OCI-LY7 (cell line): ENCODE measurements around the gene PPP4R4. TPM values are rescaled to one million over a fixed set of nuclear protein-coding genes. Genes with fewer than 3 reads are reported as not detected.

Experiments used
- BruUV-seq: library from RNA; stranded (reverse); fragments of 400-500 nt; replicated peaks from 2 replicates; lab custom pipeline; 2021; lab: Mats Ljungman, UMichigan
- CTCF ChIA-PET: fragments of 300-600 bp; sonication (Branson Sonifier 250); formaldehyde crosslinking; loops from one replicate; lab custom pipeline; 2022; ENCODE audit warnings: antibody characterized with exemption; ENCODE audit not compliant: unreplicated experiment; lab: Charles Lee
- POLR2A ChIA-PET: fragments of 300-600 bp; sonication (Branson Sonifier 250); formaldehyde crosslinking; loops from one replicate; lab custom pipeline; 2022; ENCODE audit warnings: antibody characterized with exemption; lab: Charles Lee
- DNase-seq: peaks from one replicate; pipeline ENCODE4 v3.0.0-alpha.2; 2015; ENCODE audit warnings: low spot score
- H2AFZ ChIP-seq: fragments of 200-600 bp; sonication (generic), shearing (Covaris generic); 2 replicates; pipeline ENCODE4 v1.6.1; 2014; ENCODE audit warnings: mild to moderate bottlenecking, antibody characterized with exemption, low read length, moderate library complexity
- H3K27ac ChIP-seq: fragments of 200-600 bp; sonication (generic); 2 replicates; pipeline ENCODE4 v1.5.1; 2014; ENCODE audit warnings: mixed run types, low read depth, mild to moderate bottlenecking, moderate library complexity, low read length, inconsistent platforms; ENCODE audit not compliant: poor library complexity, severe bottlenecking
- H3K36me3 ChIP-seq: fragments of 200-600 bp; sonication (generic); 2 replicates; pipeline ENCODE4 v1.6.1; 2014; ENCODE audit warnings: mild to moderate bottlenecking, antibody characterized with exemption, low read length, moderate library complexity, mixed read lengths; ENCODE audit not compliant: insufficient read depth
- H3K4me1 ChIP-seq: fragments of 200-600 bp; sonication (generic); 2 replicates; pipeline ENCODE4 v1.5.1; 2014; ENCODE audit warnings: mild to moderate bottlenecking, low read length; ENCODE audit not compliant: insufficient read depth, poor library complexity, severe bottlenecking
- H3K4me2 ChIP-seq: fragments of 200-600 bp; sonication (generic); 2 replicates; pipeline ENCODE4 v1.6.1; 2014; ENCODE audit warnings: mild to moderate bottlenecking, low read length
- H3K4me3 ChIP-seq: fragments of 200-600 bp; sonication (generic); 2 replicates; pipeline ENCODE4 v1.5.1; 2014; ENCODE audit warnings: mild to moderate bottlenecking, low read depth, low read length; ENCODE audit not compliant: poor library complexity, severe bottlenecking
- H3K79me2 ChIP-seq: fragments of 200-600 bp; sonication (generic); 2 replicates; pipeline ENCODE4 v1.6.1; 2016; ENCODE audit warnings: low read depth, mild to moderate bottlenecking, low read length, moderate library complexity, mixed read lengths; ENCODE audit not compliant: insufficient read depth
- H3K9me2 ChIP-seq: fragments of 200-600 bp; sonication (generic); 2 replicates; pipeline ENCODE4 v1.6.1; 2016; ENCODE audit warnings: mild to moderate bottlenecking, low read length, mixed read lengths; ENCODE audit not compliant: insufficient read depth
- H3K9me3 ChIP-seq: fragments of 200-600 bp; sonication (generic); 2 replicates; pipeline ENCODE4 v1.6.1; 2014; ENCODE audit warnings: mild to moderate bottlenecking, mixed run types, low read length, mixed read lengths
- H4K20me1 ChIP-seq: fragments of 200-600 bp; sonication (generic); 2 replicates; pipeline ENCODE4 v1.6.1; 2014; ENCODE audit warnings: mild to moderate bottlenecking, antibody characterized with exemption, low read length, moderate library complexity, mixed read lengths; ENCODE audit not compliant: insufficient read depth
- CTCF ChIP-seq: fragments of 200-600 bp; sonication (generic); conservative IDR thresholded peaks from 2 replicates; pipeline ENCODE4 v1.5.1; 2014; ENCODE audit warnings: mild to moderate bottlenecking, antibody characterized with exemption, low read length, moderate library complexity, mixed read lengths
- EZH2phosphoT487 ChIP-seq: fragments of 200-600 bp; sonication (generic); IDR thresholded peaks from 2 replicates; pipeline ENCODE4 v1.6.1; 2018; ENCODE audit warnings: low read depth, borderline replicate concordance, mild to moderate bottlenecking, mixed run types, antibody characterized with exemption, low read length, moderate library complexity, mixed read lengths
- intact Hi-C: fragments of 100-400 bp; cut with micrococcal nuclease; formaldehyde crosslinking; loops from one replicate; pipeline ENCODE4 v1.10.0; 2022; ENCODE audit not compliant: unreplicated experiment
- total RNA-seq, 2 experiments: library from RNA; depleted of rRNA in 1 of 2; stranded (reverse); fragments of >200 nt in 1 of 2; shearing (Covaris generic) in 1 of 2; gene quantifications; 2 replicates each; pipeline ENCODE4 v1.2.3, GENCODE V29; 2014 to 2022

The PPP4R4 gene
- total RNA-seq, 2 experiments from 2014 or later, result 0.54 to 0.93 TPM

- Histone ChIP-seq H3K4me3 (no peak overlapping the region), H3K9me2 (no peaks in the 10 kb centered on the region), H3K79me2 (no peaks in the 10 kb centered on the region), H3K4me1 (peaks cover 16% of the 10 kb centered on the region), H3K36me3 (no peaks in the 10 kb centered on the region), H3K9me3 (no peaks in the 10 kb centered on the region), H3K4me2 (no peak overlapping the region), H2AFZ (no peak overlapping the region), H3K27ac (no peak overlapping the region), H4K20me1 (no peaks in the 10 kb centered on the region)
- intact Hi-C loops, result no loop called here
- POLR2A ChIA-PET, result interaction anchor here (0.7 to 2.3 kb wide), 3 partner anchors 25 to 1197 kb away, joined by 3 to 7 read pairs (median 3); partner anchors contain the start of gene OTUB2
- BruUV-seq, result no TSS peak
- CTCF ChIA-PET, result no interaction called here
- no peak for DNase-seq
- no peak for TF ChIP-seq EZH2phosphoT487
- TF ChIP-seq CTCF, result no peak
Observed at GRCh38 chr14:94143711-94144110, 30.4 kb upstream of the PPP4R4 start.

GRCh38 chr14:94144765-94145164 lies 29.4 kb upstream of the PPP4R4 start:
- H3K9me2 ChIP-seq, result no peaks in the 10 kb centered on the region
- no peak for DNase-seq
- H4K20me1 ChIP-seq, result no peaks in the 10 kb centered on the region
- peaks cover 16% of the 10 kb centered on the region for H3K4me1 ChIP-seq
- H3K4me3 ChIP-seq, result no peak overlapping the region
- BruUV-seq, result no TSS peak
- no peaks in the 10 kb centered on the region for H3K79me2 ChIP-seq
- ChIA-PET CTCF (interaction anchor here (1.3 kb wide), 1 partner anchor 12 kb away, joined by 5 read pairs; no protein-coding TSS in a partner anchor), POLR2A (no interaction called here)
- H3K36me3 ChIP-seq, result no peaks in the 10 kb centered on the region
- no peak overlapping the region for H3K27ac ChIP-seq
- H2AFZ ChIP-seq, result peak overlapping the region; percentile 65
- no peak for TF ChIP-seq EZH2phosphoT487
- no peak for TF ChIP-seq CTCF
- intact Hi-C loops, result no loop called here
- H3K4me2 ChIP-seq, result no peak overlapping the region
- no peaks in the 10 kb centered on the region for H3K9me3 ChIP-seq

- Histone ChIP-seq H3K9me3 (no peaks in the 10 kb centered on the region), H3K27ac (no peak overlapping the region), H2AFZ (peak overlapping the region; percentile 60; the same call in 1 of the 2 replicates), H3K9me2 (no peaks in the 10 kb centered on the region), H3K36me3 (no peaks in the 10 kb centered on the region), H3K79me2 (no peaks in the 10 kb centered on the region), H3K4me3 (no peak overlapping the region), H3K4me1 (peaks cover 16% of the 10 kb centered on the region), H3K4me2 (no peak overlapping the region), H4K20me1 (no peaks in the 10 kb centered on the region)
- BruUV-seq, result no TSS peak
- ChIA-PET POLR2A (interaction anchor here (0.9 kb wide), 1 partner anchor 16 kb away, joined by 3 read pairs; no protein-coding TSS in a partner anchor), CTCF (interaction anchor here (1.3 kb wide), 1 partner anchor 13 kb away, joined by 5 read pairs; no protein-coding TSS in a partner anchor)
- no peak for TF ChIP-seq CTCF
- TF ChIP-seq EZH2phosphoT487, result no peak
- intact Hi-C loops, result no loop called here
- DNase-seq, result peak; percentile 58
Observed at GRCh38 chr14:94145902-94146527, 28.1 kb upstream of the PPP4R4 start.
